Tongue (tissue), 2 donors: ENCODE measurements around the gene SOCS4. TPM values are rescaled to one million over a fixed set of nuclear protein-coding genes. Genes with fewer than 3 reads are reported as not detected.
"Not testable (repeated sequence)": the region's sequence is repeated elsewhere in the genome, so short reads cannot be mapped to it uniquely, and the experiment has no call there.

Experiments
- DNase-seq: peaks from one replicate; pipeline ENCODE4 v3.0.0-alpha.2; 2015
- total RNA-seq: library from RNA; depleted of rRNA; stranded (reverse); fragments of >200 nt; gene quantifications from one replicate; pipeline ENCODE4 v1.2.3, GENCODE V29; 2014

The SOCS4 gene
- total RNA-seq, 1 donor from 2014 or later = 14.0 TPM

- peak; percentile 96 for DNase-seq
These were observed 24.6 kb downstream of the SOCS4 start, which contains the start of gene MAPK1IP1L for GRCh38 chr14:55051423-55052268. Gene MAPK1IP1L, plus strand, starts transcription at chr14:55051647. Its CDS starts 10,037 bp downstream, at chr14:55061684.

GRCh38 chr14:55052269-55052930, 25.4 kb downstream of the SOCS4 start:
- peak; percentile 50 for DNase-seq

- no peak for DNase-seq
These were observed 26.0 kb downstream of the SOCS4 start for GRCh38 chr14:55053018-55053417.

GRCh38 chr14:55053500-55053899, 26.5 kb downstream of the SOCS4 start:
- no peak for DNase-seq

- no peak for DNase-seq
These were observed 27.1 kb downstream of the SOCS4 start for GRCh38 chr14:55054098-55054497.

- no peak for DNase-seq
These were observed 30.9 kb downstream of the SOCS4 start for GRCh38 chr14:55057919-55058318.

GRCh38 chr14:55059333-55059732, 32.3 kb downstream of the SOCS4 start:
- no peak for DNase-seq

GRCh38 chr14:55062517-55063351, 35.7 kb downstream of the SOCS4 start:
- DNase-seq = no peak

- DNase-seq = peak; percentile 28
These were observed 37.9 kb downstream of the SOCS4 start for GRCh38 chr14:55064896-55065295.

- no peak for DNase-seq
These were observed 38.4 kb downstream of the SOCS4 start for GRCh38 chr14:55065411-55065810.

- DNase-seq = no peak
These were observed 39.2 kb downstream of the SOCS4 start for GRCh38 chr14:55066223-55066622.

- no peak for DNase-seq
These were observed 44.0 kb downstream of the SOCS4 start for GRCh38 chr14:55070981-55071411.

GRCh38 chr14:55071870-55072640, 45.0 kb downstream of the SOCS4 start:
- peak; percentile 76 for DNase-seq

- DNase-seq = no peak
These were observed 46.8 kb downstream of the SOCS4 start for GRCh38 chr14:55073856-55074255.

GRCh38 chr14:55074662-55075061, 47.6 kb downstream of the SOCS4 start:
- DNase-seq = peak; percentile 28

GRCh38 chr14:55075628-55076175, 48.7 kb downstream of the SOCS4 start:
- no peak for DNase-seq

- DNase-seq = peak; percentile 75
These were observed 50.4 kb downstream of the SOCS4 start for GRCh38 chr14:55077170-55078151.

- DNase-seq = not testable (repeated sequence)
These were observed 52.9 kb downstream of the SOCS4 start for GRCh38 chr14:55079961-55080360.

GRCh38 chr14:55084401-55085059, 57.5 kb downstream of the SOCS4 start:
- DNase-seq = no peak
